ENCODE results near the gene BAIAP2.

Gene BAIAP2

GRCh38 chr17:81034779-81035520 is at the start of gene BAIAP2:
TSS of gene BAIAP2 (plus strand) at chr17:81035151. CDS start at chr17:81035255, 104 bp downstream.
- in situ Hi-C loops (cut with HindIII; ENCODE audit: low sequenced_read_pairs), result loop anchor here (5.0 kb wide), 1 partner anchor 77 kb away; no protein-coding TSS in a partner anchor

GRCh38 chr17:80986046-80986445 is 48.9 kb upstream of the BAIAP2 start:
- in situ Hi-C loops (cut with HindIII; ENCODE audit: low sequenced_read_pairs), result loop anchor here (5.0 kb wide), 1 partner anchor 59 kb away; no protein-coding TSS in a partner anchor

GRCh38 chr17:80986816-80987475 is 48.0 kb upstream of the BAIAP2 start:
- in situ Hi-C loops (cut with HindIII; ENCODE audit: low sequenced_read_pairs), result loop anchor here (5.0 kb wide), 1 partner anchor 60 kb away; no protein-coding TSS in a partner anchor

- in situ Hi-C loops (cut with HindIII; ENCODE audit: low sequenced_read_pairs), result loop anchor here (5.0 kb wide), 1 partner anchor 61 kb away; no protein-coding TSS in a partner anchor
Observed at GRCh38 chr17:80987941-80988461, 47.0 kb upstream of the BAIAP2 start.

GRCh38 chr17:80989586-80989913 is 45.4 kb upstream of the BAIAP2 start:
- in situ Hi-C loops (cut with HindIII; ENCODE audit: low sequenced_read_pairs), result loop anchor here (5.0 kb wide), 1 partner anchor 62 kb away; no protein-coding TSS in a partner anchor

- in situ Hi-C loops (cut with HindIII; ENCODE audit: low sequenced_read_pairs), result no loop called here
Observed at GRCh38 chr17:80990921-80991644, 43.9 kb upstream of the BAIAP2 start.

GRCh38 chr17:80991645-80992076 is 43.3 kb upstream of the BAIAP2 start, which contains the start of gene CHMP6:
TSS of gene CHMP6 (plus strand) at chr17:80991841. CDS start at chr17:80991919, 78 bp downstream.
- in situ Hi-C loops (cut with HindIII; ENCODE audit: low sequenced_read_pairs), result no loop called here

GRCh38 chr17:80992077-80992947 is 42.6 kb upstream of the BAIAP2 start:
- in situ Hi-C loops (cut with HindIII; ENCODE audit: low sequenced_read_pairs), result no loop called here

- in situ Hi-C loops (cut with HindIII; ENCODE audit: low sequenced_read_pairs), result no loop called here
Observed at GRCh38 chr17:80992948-80993624, 41.9 kb upstream of the BAIAP2 start.

GRCh38 chr17:80995131-80995530 is 39.8 kb upstream of the BAIAP2 start:
- in situ Hi-C loops (cut with HindIII; ENCODE audit: low sequenced_read_pairs), result no loop called here

- in situ Hi-C loops (cut with HindIII; ENCODE audit: low sequenced_read_pairs), result no loop called here
Observed at GRCh38 chr17:80996422-80997305, 38.3 kb upstream of the BAIAP2 start.

- in situ Hi-C loops (cut with HindIII; ENCODE audit: low sequenced_read_pairs), result no loop called here
Observed at GRCh38 chr17:80997424-80998117, 37.4 kb upstream of the BAIAP2 start.

GRCh38 chr17:80998118-80998747 is 36.7 kb upstream of the BAIAP2 start:
- in situ Hi-C loops (cut with HindIII; ENCODE audit: low sequenced_read_pairs), result no loop called here

GRCh38 chr17:80998748-80999535 is 36.0 kb upstream of the BAIAP2 start:
- in situ Hi-C loops (cut with HindIII; ENCODE audit: low sequenced_read_pairs), result no loop called here

GRCh38 chr17:80999536-81000333 is 35.2 kb upstream of the BAIAP2 start:
- in situ Hi-C loops (cut with HindIII; ENCODE audit: low sequenced_read_pairs), result no loop called here

- in situ Hi-C loops (cut with HindIII; ENCODE audit: low sequenced_read_pairs), result no loop called here
Observed at GRCh38 chr17:81000334-81000630, 34.7 kb upstream of the BAIAP2 start.

Data from endothelial cell of hepatic sinusoid (primary cell).